Measurements from ENCODE around the gene MEIOC.
A peak's percentile ranks its signal among the peaks of the same experiment; 100 is the strongest.
"Not testable (repeated sequence)": the region's sequence is repeated elsewhere in the genome, so short reads cannot be mapped to it uniquely, and the experiment has no call there.

MEIOC gene

DNA sequence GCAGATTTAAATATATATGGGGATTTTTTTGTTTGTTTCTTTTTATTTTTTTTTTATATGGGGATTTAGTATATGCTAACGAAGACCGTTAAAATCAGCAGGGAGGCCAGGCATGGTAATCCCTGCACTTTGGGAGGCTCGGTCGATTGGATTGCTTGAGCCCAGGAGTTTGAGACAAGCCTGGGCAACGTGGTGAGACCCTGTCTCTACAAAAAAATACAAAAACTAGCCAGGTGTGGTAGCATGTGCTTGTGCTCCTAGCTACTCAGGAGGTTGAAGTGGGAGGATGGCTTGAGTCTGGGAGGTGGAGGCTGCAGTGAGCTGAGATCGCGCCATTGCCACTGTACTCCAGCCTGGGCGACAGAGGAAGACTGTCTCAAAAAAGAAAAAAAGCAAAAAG is 22.3 kb upstream of the MEIOC start:
- no peak for DNase-seq (ENCODE audit: low read depth)
- no peak overlapping the region for H3K4me3 ChIP-seq (ENCODE audit: low read depth, low read length)
- TF ChIP-seq, protein P1, sequence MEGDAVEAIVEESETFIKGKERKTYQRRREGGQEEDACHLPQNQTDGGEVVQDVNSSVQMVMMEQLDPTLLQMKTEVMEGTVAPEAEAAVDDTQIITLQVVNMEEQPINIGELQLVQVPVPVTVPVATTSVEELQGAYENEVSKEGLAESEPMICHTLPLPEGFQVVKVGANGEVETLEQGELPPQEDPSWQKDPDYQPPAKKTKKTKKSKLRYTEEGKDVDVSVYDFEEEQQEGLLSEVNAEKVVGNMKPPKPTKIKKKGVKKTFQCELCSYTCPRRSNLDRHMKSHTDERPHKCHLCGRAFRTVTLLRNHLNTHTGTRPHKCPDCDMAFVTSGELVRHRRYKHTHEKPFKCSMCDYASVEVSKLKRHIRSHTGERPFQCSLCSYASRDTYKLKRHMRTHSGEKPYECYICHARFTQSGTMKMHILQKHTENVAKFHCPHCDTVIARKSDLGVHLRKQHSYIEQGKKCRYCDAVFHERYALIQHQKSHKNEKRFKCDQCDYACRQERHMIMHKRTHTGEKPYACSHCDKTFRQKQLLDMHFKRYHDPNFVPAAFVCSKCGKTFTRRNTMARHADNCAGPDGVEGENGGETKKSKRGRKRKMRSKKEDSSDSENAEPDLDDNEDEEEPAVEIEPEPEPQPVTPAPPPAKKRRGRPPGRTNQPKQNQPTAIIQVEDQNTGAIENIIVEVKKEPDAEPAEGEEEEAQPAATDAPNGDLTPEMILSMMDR (IDR thresholded peaks at IDR 0.05; ENCODE audit: control insufficient read depth, extremely low read depth, insufficient read depth): no peak

DNA sequence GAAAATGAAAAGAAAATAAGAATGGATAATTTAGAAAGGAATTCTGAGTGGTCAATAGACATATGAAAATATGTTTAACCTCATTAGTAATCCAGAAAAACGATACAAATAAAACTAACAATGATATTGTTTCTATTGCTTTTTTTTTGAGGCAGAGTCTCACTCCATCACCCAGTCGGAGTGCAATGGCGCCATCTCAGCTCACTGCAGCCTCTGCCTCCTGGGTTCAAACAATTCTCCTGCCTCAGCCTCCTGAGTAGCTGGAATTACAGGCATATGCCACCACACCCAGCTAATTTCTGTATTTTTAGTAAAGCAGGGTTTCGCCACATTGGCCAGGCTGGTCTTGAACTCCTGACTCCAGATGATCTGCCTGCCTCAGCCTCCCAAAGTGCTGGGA is 21.9 kb upstream of the MEIOC start:
- DNase-seq (ENCODE audit: low read depth); H3K4me3 ChIP-seq (ENCODE audit: low read depth, low read length): not testable (repeated sequence)

DNA sequence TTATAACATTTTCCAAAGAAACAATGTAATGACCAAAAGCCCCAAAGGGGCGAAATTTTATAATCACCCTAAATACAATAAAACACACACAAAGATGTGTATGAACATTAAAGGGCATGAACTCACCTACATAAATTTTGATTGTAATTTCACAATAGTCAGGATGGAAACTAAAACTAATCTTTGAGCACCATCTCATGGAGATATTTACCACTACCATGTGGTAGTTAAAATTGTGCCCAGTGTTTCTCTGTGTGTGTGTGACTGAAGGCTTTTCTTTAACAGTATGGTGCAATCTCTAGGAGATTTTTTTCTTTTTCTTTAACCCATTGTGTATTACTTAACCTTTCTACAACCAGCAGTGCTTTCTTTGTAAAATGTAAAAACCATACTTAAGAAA is 19.7 kb upstream of the MEIOC start:
- TF ChIP-seq, protein P1 (IDR thresholded peaks at IDR 0.05; ENCODE audit: control insufficient read depth, extremely low read depth, insufficient read depth): peak; percentile 54
- no peak for DNase-seq (ENCODE audit: low read depth)

DNA sequence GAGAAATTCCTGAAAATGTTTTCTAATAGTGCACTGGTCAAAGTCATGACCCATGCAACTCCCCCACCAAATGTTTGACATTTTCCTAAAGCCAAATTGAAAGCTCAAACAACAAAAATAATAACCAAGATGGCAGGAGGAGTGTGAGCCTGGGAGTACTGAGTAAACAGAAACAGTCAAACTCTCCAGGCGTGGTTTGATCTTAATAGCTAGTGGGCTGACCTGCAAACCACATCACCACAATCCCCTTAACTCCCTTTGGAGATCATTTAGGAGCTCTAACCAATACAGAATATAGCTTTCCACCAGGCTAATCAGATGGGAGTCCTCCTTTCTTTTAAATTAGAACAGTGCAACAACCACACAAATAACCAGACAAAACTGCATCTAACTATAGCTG is 19.2 kb upstream of the MEIOC start:
- H3K4me3 ChIP-seq (ENCODE audit: low read depth, low read length): no peak overlapping the region
- TF ChIP-seq, protein P1 (IDR thresholded peaks at IDR 0.05; ENCODE audit: control insufficient read depth, extremely low read depth, insufficient read depth): no peak
- DNase-seq (ENCODE audit: low read depth): no peak

More for the DNA sequence above, 19.7 kb upstream of the MEIOC start:
- no peak overlapping the region for H3K4me3 ChIP-seq (ENCODE audit: low read depth, low read length)

DNA sequence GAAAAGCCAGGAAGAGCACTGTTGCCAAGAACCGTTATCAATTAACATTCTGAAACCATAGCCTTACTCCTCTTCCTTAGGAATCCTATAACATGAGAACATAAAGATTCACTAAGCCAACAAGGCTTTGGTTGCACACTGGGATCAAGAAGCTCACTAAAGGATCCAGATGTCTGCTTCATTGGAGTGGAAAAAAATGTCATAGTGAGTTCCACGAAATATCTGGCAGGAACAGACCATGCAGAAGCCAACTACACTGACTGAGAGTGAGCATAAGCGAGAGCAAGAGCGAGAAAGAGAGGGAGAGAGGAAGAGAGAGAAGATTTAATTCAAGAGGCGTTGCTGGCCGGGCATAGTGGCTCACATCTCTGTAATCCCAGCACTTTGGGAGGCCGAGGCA is 13.4 kb upstream of the MEIOC start:
- no peak for DNase-seq (ENCODE audit: low read depth)
- no peak overlapping the region for H3K4me3 ChIP-seq (ENCODE audit: low read depth, low read length)
- TF ChIP-seq, protein P1 (IDR thresholded peaks at IDR 0.05; ENCODE audit: control insufficient read depth, extremely low read depth, insufficient read depth): no peak

DNA sequence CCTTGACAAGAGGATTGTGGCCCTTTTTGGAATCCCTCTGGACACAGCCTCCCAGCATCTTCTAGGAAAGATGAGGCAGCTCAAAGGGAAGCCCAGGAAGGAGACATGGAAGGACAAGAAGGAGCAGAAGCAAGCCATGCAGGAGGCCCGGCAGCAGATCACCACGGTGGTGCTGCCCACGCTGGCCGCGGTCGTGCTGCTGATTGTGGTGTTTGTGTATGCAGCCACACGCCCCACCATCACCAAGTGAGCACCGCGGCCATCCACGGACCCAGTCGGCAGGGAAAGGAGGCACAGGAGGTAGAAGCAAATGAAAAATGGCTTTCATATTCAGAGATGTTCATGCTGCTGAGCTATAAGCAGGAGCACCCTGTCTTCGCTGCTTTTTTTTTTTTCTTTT is 10.9 kb upstream of the MEIOC start:
- TF ChIP-seq, protein P1 (IDR thresholded peaks at IDR 0.05; ENCODE audit: control insufficient read depth, extremely low read depth, insufficient read depth): no peak
- no peak for DNase-seq (ENCODE audit: low read depth)

DNA sequence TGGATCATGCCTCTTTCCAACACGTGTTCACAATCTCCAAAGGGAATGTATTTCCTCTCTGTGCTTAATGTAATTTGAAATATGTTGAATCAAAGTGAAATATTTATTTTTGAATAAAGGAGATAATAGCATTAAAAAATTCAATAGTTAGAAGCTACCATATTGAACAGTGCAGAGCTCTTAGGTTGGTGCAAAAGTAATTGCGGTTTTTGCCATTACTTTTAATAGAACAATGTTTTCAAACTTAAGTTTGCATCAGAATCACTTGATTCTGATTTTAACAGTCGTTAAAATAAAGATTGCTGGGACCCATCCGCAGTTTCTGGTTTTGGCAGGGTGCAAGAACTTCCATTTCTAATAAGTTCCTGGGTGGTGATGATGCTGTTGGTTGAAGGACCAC is 10.0 kb upstream of the MEIOC start:
- TF ChIP-seq, protein P1 (IDR thresholded peaks at IDR 0.05; ENCODE audit: control insufficient read depth, extremely low read depth, insufficient read depth): no peak
- H3K4me3 ChIP-seq (ENCODE audit: low read depth, low read length): no peak overlapping the region
- DNase-seq (ENCODE audit: low read depth): no peak

More for the DNA sequence above, 10.9 kb upstream of the MEIOC start:
- H3K4me3 ChIP-seq (ENCODE audit: low read depth, low read length): no peak overlapping the region

Measured in LNCaP clone FGC (cell line).